SK-N-SH treated with all-trans-retinoic acid at 6 μM for 48 hours (cell line): Measurements from ENCODE around the gene MDC1.
"Not testable (repeated sequence)": the region's sequence is repeated elsewhere in the genome, so short reads cannot be mapped to it uniquely, and the experiment has no call there.

ENCODE experiments used
- ATAC-seq: fragments of 200-7000 bp; cut with Tn5 transposase; 3 replicates; pipeline ENCODE4 v1.9.1; 2020; ENCODE audit warnings: mild to moderate bottlenecking, moderate library complexity
- ARNTL ChIP-seq: fragments of 450-650 bp; formaldehyde crosslinking; IDR thresholded peaks from 2 replicates; pipeline ENCODE4 v1.5.0; 2020; ENCODE audit warnings: low read depth, mild to moderate bottlenecking, moderate library complexity, borderline replicate concordance
- BACH2 ChIP-seq: fragments of 250-450 bp; sonication (Bioruptor Pico); IDR thresholded peaks from 2 replicates; pipeline ENCODE4 v1.9.0; 2021; ENCODE audit warnings: mild to moderate bottlenecking, borderline replicate concordance
- CSDC2 ChIP-seq: fragments of 250-450 bp; sonication (Bioruptor Pico); IDR thresholded peaks from 2 replicates; pipeline ENCODE4 v1.5.0; 2020; ENCODE audit warnings: mild to moderate bottlenecking, moderate library complexity
- ESRRG ChIP-seq: fragments of 250-450 bp; sonication (Bioruptor Pico); IDR thresholded peaks from 2 replicates; pipeline ENCODE4 v1.6.1; 2021; ENCODE audit warnings: mild to moderate bottlenecking
- GLIS3 ChIP-seq: fragments of 250-450 bp; sonication (Bioruptor Pico); IDR thresholded peaks from 2 replicates; pipeline ENCODE4 v1.5.0; 2020; ENCODE audit warnings: mild to moderate bottlenecking, moderate library complexity
- ISL1 ChIP-seq: fragments of 250-450 bp; sonication (Bioruptor Pico); IDR thresholded peaks from 2 replicates; pipeline ENCODE4 v2.1.2; 2022; ENCODE audit warnings: mild to moderate bottlenecking, moderate library complexity
- OSR1 ChIP-seq: fragments of 250-450 bp; sonication (Bioruptor Pico); IDR thresholded peaks from 2 replicates; pipeline ENCODE4 v1.8.0; 2022; ENCODE audit warnings: moderate library complexity, mild to moderate bottlenecking, inconsistent platforms
- RARB ChIP-seq: fragments of 250-450 bp; sonication (Bioruptor Pico); IDR thresholded peaks from 2 replicates; pipeline ENCODE4 v1.8.0; 2021; ENCODE audit warnings: mild to moderate bottlenecking, moderate library complexity
- SNAI2 ChIP-seq: fragments of 250-450 bp; sonication (Bioruptor Pico); IDR thresholded peaks from 2 replicates; pipeline ENCODE4 v1.5.0; 2020; ENCODE audit warnings: mild to moderate bottlenecking, moderate library complexity
- TOX ChIP-seq: fragments of 250-450 bp; sonication (Bioruptor Pico); IDR thresholded peaks from 2 replicates; pipeline ENCODE4 v1.8.0; 2021; ENCODE audit warnings: mild to moderate bottlenecking, moderate library complexity, borderline replicate concordance
- ZC3H10 ChIP-seq: fragments of 250-450 bp; sonication (Bioruptor Pico); IDR thresholded peaks from 2 replicates; pipeline ENCODE4 v1.5.1; 2021; ENCODE audit warnings: mild to moderate bottlenecking, moderate library complexity
- ZFP3 ChIP-seq: fragments of 250-450 bp; sonication (Bioruptor Pico); IDR thresholded peaks from 2 replicates; pipeline ENCODE4 v1.5.0; 2020; ENCODE audit warnings: mild to moderate bottlenecking, moderate library complexity
- ZNF565 ChIP-seq: fragments of 450-650 bp; formaldehyde crosslinking; conservative IDR thresholded peaks from 2 replicates; pipeline ENCODE4 v1.5.0; 2020; ENCODE audit warnings: low read depth, mild to moderate bottlenecking, moderate library complexity
- ZNF8 ChIP-seq: fragments of 450-650 bp; formaldehyde crosslinking; IDR thresholded peaks from 2 replicates; pipeline ENCODE4 v1.5.0; 2020; ENCODE audit warnings: mild to moderate bottlenecking, moderate library complexity
- TF ChIP-seq, protein P1 (sequence below): fragments of 250-450 bp; sonication (Bioruptor Pico); IDR thresholded peaks from 2 replicates; pipeline ENCODE4 v1.5.1; 2021; ENCODE audit warnings: mild to moderate bottlenecking, moderate library complexity
- TF ChIP-seq, protein P2 (sequence below): fragments of 250-450 bp; sonication (Bioruptor Pico); IDR thresholded peaks from 2 replicates; pipeline ENCODE4 v1.5.1; 2020; ENCODE audit warnings: low read depth, mild to moderate bottlenecking, moderate library complexity
- TF ChIP-seq, protein P3 (sequence below): fragments of 250-450 bp; sonication (Bioruptor Pico); IDR thresholded peaks from 2 replicates; pipeline ENCODE4 v1.8.0; 2021; ENCODE audit warnings: low read depth, mild to moderate bottlenecking, moderate library complexity, borderline replicate concordance
- TF ChIP-seq, protein P4 (sequence below): fragments of 250-450 bp; sonication (Bioruptor Pico); IDR thresholded peaks from 2 replicates; pipeline ENCODE4 v1.5.0; 2020; ENCODE audit warnings: mild to moderate bottlenecking, moderate library complexity
- TF ChIP-seq, protein P5 (sequence below): fragments of 250-450 bp; sonication (Bioruptor Pico); IDR thresholded peaks from 2 replicates; pipeline ENCODE4 v1.8.0; 2020; ENCODE audit warnings: mild to moderate bottlenecking, moderate library complexity, borderline replicate concordance

The MDC1 gene

DNA sequence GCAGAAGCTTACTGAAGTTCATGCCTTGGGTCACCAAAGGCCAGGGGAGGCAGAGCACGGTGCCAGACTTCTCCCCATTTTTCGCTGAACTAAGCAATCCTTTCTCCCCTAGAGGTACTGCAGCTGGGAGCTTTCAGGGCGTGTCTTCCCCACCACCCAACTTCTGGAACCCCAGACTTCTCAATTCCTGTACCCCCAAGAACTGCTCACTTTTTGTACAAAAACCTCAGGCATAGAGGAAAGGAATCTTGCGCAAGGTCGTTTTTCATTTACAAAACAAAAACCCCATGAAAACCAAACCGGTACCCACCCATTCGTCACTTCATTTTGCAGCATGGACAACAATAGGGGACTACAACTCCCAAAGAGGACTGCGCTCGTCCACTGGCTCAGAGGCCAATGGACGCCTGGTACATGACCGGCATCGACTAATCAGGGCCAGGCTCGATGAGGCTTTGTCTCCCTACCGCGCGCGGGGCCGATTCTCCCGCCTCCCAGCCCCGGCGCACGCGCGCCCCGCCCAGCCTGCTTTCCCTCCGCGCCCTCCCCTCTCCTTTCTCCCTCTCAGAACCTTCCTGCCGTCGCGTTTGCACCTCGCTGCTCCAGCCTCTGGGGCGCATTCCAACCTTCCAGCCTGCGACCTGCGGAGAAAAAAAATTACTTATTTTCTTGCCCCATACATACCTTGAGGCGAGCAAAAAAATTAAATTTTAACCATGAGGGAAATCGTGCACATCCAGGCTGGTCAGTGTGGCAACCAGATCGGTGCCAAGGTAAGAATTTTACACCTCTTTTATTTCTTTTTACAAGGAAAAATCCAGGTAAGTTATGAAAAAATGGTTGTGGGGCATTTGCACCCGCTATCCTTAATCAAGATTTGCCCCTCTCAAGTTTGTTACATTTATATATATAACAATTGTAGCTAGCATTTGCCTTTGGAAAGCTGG lies 3.0 kb upstream of the MDC1 start, which contains the start of gene TUBB:
TSS of gene TUBB (plus strand) at position 562 of the 947 bp plus-strand sequence. CDS start at position 717, 155 bp downstream.
- peak; percentile 81 for ATAC-seq
- TF ChIP-seq CSDC2 (CRISPR knock-in tag) (no peak), ZC3H10 (CRISPR knock-in tag) (no peak), TOX (CRISPR knock-in tag) (no peak), OSR1 (CRISPR knock-in tag) (no peak)
- TF ChIP-seq, protein P1, sequence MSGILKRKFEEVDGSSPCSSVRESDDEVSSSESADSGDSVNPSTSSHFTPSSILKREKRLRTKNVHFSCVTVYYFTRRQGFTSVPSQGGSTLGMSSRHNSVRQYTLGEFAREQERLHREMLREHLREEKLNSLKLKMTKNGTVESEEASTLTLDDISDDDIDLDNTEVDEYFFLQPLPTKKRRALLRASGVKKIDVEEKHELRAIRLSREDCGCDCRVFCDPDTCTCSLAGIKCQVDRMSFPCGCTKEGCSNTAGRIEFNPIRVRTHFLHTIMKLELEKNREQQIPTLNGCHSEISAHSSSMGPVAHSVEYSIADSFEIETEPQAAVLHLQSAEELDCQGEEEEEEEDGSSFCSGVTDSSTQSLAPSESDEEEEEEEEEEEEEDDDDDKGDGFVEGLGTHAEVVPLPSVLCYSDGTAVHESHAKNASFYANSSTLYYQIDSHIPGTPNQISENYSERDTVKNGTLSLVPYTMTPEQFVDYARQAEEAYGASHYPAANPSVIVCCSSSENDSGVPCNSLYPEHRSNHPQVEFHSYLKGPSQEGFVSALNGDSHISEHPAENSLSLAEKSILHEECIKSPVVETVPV: 0 out of 2 replicates have a peak, but pooled peaks have one; percentile 3
- TF ChIP-seq, protein P2, sequence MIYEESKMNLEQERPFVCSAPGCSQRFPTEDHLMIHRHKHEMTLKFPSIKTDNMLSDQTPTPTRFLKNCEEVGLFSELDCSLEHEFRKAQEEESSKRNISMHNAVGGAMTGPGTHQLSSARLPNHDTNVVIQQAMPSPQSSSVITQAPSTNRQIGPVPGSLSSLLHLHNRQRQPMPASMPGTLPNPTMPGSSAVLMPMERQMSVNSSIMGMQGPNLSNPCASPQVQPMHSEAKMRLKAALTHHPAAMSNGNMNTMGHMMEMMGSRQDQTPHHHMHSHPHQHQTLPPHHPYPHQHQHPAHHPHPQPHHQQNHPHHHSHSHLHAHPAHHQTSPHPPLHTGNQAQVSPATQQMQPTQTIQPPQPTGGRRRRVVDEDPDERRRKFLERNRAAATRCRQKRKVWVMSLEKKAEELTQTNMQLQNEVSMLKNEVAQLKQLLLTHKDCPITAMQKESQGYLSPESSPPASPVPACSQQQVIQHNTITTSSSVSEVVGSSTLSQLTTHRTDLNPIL (CRISPR knock-in tag): no peak

DNA sequence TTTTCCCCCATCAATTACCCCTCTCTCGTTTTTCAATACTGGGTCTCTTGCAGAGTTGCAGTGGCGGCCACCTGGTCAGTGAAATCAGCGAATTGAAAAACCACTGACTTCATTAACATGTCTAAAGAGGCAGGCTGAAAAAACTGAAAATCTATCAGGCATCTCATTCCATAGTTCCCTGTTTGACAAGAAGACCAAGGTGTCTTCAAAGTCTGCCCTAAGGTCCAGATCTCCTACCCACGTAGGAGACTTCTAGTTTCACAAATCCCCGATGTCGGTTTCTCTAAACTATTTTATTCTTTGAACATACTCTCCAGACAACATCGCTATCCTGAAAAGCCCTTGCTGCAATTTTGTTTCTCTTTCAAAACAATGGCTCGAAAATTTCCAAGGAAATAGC lies 2.3 kb upstream of the MDC1 start:
- ATAC-seq: no peak
- TF ChIP-seq, protein P3, sequence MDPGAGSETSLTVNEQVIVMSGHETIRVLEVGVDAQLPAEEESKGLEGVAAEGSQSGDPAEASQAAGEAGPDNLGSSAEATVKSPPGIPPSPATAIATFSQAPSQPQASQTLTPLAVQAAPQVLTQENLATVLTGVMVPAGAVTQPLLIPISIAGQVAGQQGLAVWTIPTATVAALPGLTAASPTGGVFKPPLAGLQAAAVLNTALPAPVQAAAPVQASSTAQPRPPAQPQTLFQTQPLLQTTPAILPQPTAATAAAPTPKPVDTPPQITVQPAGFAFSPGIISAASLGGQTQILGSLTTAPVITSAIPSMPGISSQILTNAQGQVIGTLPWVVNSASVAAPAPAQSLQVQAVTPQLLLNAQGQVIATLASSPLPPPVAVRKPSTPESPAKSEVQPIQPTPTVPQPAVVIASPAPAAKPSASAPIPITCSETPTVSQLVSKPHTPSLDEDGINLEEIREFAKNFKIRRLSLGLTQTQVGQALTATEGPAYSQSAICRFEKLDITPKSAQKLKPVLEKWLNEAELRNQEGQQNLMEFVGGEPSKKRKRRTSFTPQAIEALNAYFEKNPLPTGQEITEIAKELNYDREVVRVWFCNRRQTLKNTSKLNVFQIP (CRISPR knock-in tag): no peak
- TF ChIP-seq ZNF8 (CRISPR knock-in tag): no peak
- no peak for TF ChIP-seq ISL1 (CRISPR knock-in tag)
- TF ChIP-seq ZNF565: no peak
- TF ChIP-seq, protein P4, sequence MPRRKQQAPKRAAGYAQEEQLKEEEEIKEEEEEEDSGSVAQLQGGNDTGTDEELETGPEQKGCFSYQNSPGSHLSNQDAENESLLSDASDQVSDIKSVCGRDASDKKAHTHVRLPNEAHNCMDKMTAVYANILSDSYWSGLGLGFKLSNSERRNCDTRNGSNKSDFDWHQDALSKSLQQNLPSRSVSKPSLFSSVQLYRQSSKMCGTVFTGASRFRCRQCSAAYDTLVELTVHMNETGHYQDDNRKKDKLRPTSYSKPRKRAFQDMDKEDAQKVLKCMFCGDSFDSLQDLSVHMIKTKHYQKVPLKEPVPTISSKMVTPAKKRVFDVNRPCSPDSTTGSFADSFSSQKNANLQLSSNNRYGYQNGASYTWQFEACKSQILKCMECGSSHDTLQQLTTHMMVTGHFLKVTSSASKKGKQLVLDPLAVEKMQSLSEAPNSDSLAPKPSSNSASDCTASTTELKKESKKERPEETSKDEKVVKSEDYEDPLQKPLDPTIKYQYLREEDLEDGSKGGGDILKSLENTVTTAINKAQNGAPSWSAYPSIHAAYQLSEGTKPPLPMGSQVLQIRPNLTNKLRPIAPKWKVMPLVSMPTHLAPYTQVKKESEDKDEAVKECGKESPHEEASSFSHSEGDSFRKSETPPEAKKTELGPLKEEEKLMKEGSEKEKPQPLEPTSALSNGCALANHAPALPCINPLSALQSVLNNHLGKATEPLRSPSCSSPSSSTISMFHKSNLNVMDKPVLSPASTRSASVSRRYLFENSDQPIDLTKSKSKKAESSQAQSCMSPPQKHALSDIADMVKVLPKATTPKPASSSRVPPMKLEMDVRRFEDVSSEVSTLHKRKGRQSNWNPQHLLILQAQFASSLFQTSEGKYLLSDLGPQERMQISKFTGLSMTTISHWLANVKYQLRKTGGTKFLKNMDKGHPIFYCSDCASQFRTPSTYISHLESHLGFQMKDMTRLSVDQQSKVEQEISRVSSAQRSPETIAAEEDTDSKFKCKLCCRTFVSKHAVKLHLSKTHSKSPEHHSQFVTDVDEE (CRISPR knock-in tag): no peak
- TF ChIP-seq, protein P5, sequence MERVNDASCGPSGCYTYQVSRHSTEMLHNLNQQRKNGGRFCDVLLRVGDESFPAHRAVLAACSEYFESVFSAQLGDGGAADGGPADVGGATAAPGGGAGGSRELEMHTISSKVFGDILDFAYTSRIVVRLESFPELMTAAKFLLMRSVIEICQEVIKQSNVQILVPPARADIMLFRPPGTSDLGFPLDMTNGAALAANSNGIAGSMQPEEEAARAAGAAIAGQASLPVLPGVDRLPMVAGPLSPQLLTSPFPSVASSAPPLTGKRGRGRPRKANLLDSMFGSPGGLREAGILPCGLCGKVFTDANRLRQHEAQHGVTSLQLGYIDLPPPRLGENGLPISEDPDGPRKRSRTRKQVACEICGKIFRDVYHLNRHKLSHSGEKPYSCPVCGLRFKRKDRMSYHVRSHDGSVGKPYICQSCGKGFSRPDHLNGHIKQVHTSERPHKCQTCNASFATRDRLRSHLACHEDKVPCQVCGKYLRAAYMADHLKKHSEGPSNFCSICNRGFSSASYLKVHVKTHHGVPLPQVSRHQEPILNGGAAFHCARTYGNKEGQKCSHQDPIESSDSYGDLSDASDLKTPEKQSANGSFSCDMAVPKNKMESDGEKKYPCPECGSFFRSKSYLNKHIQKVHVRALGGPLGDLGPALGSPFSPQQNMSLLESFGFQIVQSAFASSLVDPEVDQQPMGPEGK: no peak
- TF ChIP-seq TOX (CRISPR knock-in tag): no peak
- TF ChIP-seq, protein P2 (CRISPR knock-in tag): no peak
- TF ChIP-seq, protein P1: no peak
- TF ChIP-seq ESRRG (CRISPR knock-in tag): no peak
- no peak for TF ChIP-seq CSDC2 (CRISPR knock-in tag)
- TF ChIP-seq ZFP3 (CRISPR knock-in tag): no peak
- TF ChIP-seq ZC3H10 (CRISPR knock-in tag): no peak
- TF ChIP-seq SNAI2 (CRISPR knock-in tag): no peak
- TF ChIP-seq ARNTL (CRISPR knock-in tag): no peak
- TF ChIP-seq OSR1 (CRISPR knock-in tag): no peak
- TF ChIP-seq RARB: no peak
- TF ChIP-seq GLIS3: no peak
- no peak for TF ChIP-seq BACH2 (CRISPR knock-in tag)

DNA sequence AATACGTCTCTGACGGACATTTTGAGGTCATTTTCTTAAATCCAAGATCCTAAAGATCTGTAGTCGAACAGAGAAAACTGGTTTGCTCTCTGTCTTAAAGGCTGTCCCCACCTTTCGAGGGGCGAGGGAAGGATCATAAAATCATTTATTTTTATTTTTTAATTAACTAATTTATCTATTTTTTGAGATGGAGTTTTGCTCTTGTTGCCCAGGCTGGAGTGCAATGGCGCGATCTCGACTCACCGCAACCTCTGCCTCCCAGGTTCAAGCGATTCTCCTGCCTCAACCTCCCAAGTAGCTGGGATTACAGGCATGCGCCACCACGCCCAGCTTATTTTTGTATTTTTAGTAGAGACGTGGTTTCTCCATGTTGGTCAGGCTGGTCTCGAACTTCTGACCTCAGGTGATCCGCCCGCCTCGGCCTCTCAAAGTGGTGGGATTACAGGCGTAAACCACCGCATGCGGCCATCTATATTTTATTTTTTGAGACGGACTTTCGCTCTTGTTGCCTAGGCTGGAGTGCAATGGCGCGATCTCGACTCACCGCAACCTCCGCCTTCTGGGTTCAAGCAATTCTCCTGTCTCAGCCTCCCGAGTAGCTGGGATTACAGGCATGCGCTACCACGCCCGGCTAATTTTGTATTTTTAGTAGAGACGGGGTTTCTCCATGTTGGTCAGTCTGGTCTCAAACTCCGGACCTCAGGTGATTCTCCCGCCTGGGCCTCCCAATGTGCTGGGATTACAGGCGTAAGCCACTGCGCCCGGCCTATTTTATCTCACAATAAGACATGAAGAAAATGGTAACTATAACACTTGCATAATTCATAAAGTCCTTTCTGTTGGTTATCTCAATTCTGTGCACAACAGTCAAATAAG lies 1.0 kb upstream of the MDC1 start:
- not testable (repeated sequence) for ATAC-seq
